Tibial nerve (tissue), 4 donors: ENCODE measurements around the gene ALG12. TPM values are rescaled to one million over a fixed set of nuclear protein-coding genes. Genes with fewer than 3 reads are reported as not detected.

Experiments
- DNase-seq, 2 donors: peaks; one replicate each; pipeline ENCODE4 v3.0.0-alpha.2; 2019; ENCODE audit warnings: low spot score in 2 of 2
- H3K27ac ChIP-seq, 4 donors: fragments of 200-600 bp; sonication (generic) in 3 of 4; one replicate each; pipeline ENCODE4 v1.5.1; 2017 to 2019; ENCODE audit warnings: mild to moderate bottlenecking in 1 of 4
- H3K27me3 ChIP-seq, 2 donors: fragments of 200-600 bp; sonication (generic) in 1 of 2; one replicate each; pipeline versions ENCODE4 v1.5.1 to v1.6.0; 2017 to 2019
- H3K36me3 ChIP-seq, 3 donors: fragments of 200-600 bp; sonication (generic); one replicate each; pipeline ENCODE4 v1.5.1; 2018 to 2019
- H3K4me1 ChIP-seq, 4 donors: fragments of 200-600 bp; sonication (generic) in 3 of 4; one replicate each; pipeline ENCODE4 v1.5.1; 2017 to 2019
- H3K4me3 ChIP-seq, 4 donors: fragments of 200-600 bp; sonication (generic) in 3 of 4; one replicate each; pipeline ENCODE4 v1.5.1; 2017 to 2019; ENCODE audit warnings: mild to moderate bottlenecking in 1 of 4, moderate library complexity in 1 of 4
- H3K9me3 ChIP-seq, 4 donors: fragments of 200-600 bp; sonication (generic) in 3 of 4; one replicate each; pipeline ENCODE4 v1.5.1; 2017 to 2019
- EP300 ChIP-seq, 2 donors: sonication (generic); formaldehyde crosslinking; IDR thresholded peaks; one replicate each; pipeline ENCODE4 v1.6.1; 2017; ENCODE audit warnings: antibody characterized with exemption in 2 of 2, mild to moderate bottlenecking in 1 of 2
- POLR2A ChIP-seq, 2 donors: fragments of 450-650 bp; IDR thresholded peaks; one replicate each; pipeline ENCODE4 v1.6.1; 2017; ENCODE audit warnings: antibody characterized with exemption in 2 of 2, mild to moderate bottlenecking in 2 of 2, moderate library complexity in 2 of 2
- WGBS, 2 donors: methylation state at CpG; one replicate each; pipeline ENCODE4 v1.1.5; 2018; 5-methylcytosine and 5-hydroxymethylcytosine counted together
- total RNA-seq, 4 donors: library from RNA; depleted of rRNA; stranded (reverse); fragments of >200 nt; gene quantifications; one replicate each; pipeline ENCODE4 v1.1.0, GENCODE V29; 2016
- TF ChIP-seq, protein P1 (sequence below), 5 experiments: fragments of 200-600 bp in 3 of 5; fragments of 450-650 bp in 2 of 5; sonication (generic) in 3 of 5; IDR thresholded peaks; one replicate each; pipeline ENCODE4 v1.5.1; 2016 to 2019; ENCODE audit warnings: antibody characterized with exemption in 5 of 5, mild to moderate bottlenecking in 3 of 5, moderate library complexity in 2 of 5

ALG12 gene
- total RNA-seq, 4 donors from 2014 or later, result 9.0 to 17.4 (median 14.5) TPM

DNA sequence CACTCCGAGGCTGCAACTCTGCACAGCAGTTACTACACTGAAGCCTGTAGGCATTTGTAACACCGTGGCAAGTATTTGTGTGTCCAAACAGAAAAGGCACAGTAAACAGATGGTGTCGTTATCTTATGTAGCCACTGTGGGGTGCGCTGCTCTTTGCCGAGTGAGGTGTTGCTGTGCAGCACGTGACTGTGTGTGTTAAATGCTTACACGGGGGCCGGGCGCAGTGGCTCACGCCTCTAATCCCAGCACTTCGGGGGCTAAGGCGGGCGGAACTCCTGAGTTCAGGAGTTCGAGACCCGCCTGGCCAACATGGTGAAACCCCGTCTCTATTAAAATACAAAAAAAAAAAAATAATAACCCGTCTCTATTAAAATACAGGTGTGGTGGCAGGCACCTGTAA, 53.1 kb downstream of the ALG12 start:
- Histone ChIP-seq H3K27ac (no peak overlapping the region), H3K4me1 (no peaks in the 10 kb centered on the region), H3K27me3 (no peaks in the 10 kb centered on the region), H3K9me3 (peaks cover 0 to 49% (median 2%) of the 10 kb centered on the region in 4 donors), H3K4me3 (no peak overlapping the region), H3K36me3 (peaks cover 0 to 53% (median 0%) of the 10 kb centered on the region in 3 donors)
- no peak for TF ChIP-seq EP300 (IDR thresholded peaks at IDR 0.05)
- TF ChIP-seq, protein P1, sequence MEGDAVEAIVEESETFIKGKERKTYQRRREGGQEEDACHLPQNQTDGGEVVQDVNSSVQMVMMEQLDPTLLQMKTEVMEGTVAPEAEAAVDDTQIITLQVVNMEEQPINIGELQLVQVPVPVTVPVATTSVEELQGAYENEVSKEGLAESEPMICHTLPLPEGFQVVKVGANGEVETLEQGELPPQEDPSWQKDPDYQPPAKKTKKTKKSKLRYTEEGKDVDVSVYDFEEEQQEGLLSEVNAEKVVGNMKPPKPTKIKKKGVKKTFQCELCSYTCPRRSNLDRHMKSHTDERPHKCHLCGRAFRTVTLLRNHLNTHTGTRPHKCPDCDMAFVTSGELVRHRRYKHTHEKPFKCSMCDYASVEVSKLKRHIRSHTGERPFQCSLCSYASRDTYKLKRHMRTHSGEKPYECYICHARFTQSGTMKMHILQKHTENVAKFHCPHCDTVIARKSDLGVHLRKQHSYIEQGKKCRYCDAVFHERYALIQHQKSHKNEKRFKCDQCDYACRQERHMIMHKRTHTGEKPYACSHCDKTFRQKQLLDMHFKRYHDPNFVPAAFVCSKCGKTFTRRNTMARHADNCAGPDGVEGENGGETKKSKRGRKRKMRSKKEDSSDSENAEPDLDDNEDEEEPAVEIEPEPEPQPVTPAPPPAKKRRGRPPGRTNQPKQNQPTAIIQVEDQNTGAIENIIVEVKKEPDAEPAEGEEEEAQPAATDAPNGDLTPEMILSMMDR (IDR thresholded peaks at IDR 0.05), result no peak
- no peak for TF ChIP-seq POLR2A (IDR thresholded peaks at IDR 0.05)
- 92 to 94% methylated on average over 17 of the region's 17 CpGs for WGBS, 2 donors
- no peak for DNase-seq

DNA sequence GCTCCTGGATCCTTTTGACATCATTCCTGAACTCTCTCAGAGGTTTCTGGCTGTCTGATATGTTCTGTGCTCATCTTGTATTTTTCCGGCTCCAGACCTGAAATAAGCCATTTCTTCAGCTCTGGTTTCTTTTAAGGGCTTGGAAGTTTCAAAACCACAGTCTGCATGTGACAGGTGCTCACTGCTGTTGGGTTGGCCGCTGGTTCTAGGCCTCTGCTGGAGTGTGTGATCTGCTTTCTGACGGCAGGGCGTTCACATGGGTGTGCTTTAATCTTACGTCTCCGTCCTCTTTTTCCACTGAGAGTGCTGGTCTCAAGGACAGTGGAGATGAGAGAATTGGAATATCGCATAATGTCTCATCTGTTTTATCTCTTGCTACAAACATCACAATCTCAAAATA, 54.3 kb downstream of the ALG12 start:
- H3K4me1 ChIP-seq, result no peaks in the 10 kb centered on the region
- H3K9me3 ChIP-seq, result peaks cover 0 to 37% (median 2%) of the 10 kb centered on the region in 4 donors
- 84 to 94% methylated on average over 6 to 7 of the region's 7 CpGs for WGBS, 2 donors
- TF ChIP-seq EP300 (IDR thresholded peaks at IDR 0.05) (no peak), POLR2A (IDR thresholded peaks at IDR 0.05) (no peak)
- TF ChIP-seq, protein P1 (IDR thresholded peaks at IDR 0.05), result no peak
- H3K36me3 ChIP-seq, result peaks cover 0 to 43% (median 0%) of the 10 kb centered on the region in 3 donors
- no peak for DNase-seq
- no peak overlapping the region for H3K27ac ChIP-seq
- H3K27me3 ChIP-seq, result no peaks in the 10 kb centered on the region
- H3K4me3 ChIP-seq, result no peak overlapping the region

- 94 to 95% methylated on average over 5 of the region's 5 CpGs for WGBS, 2 donors
- DNase-seq, result no peak
- Histone ChIP-seq H3K4me3 (no peak overlapping the region), H3K4me1 (no peaks in the 10 kb centered on the region), H3K36me3 (peaks cover 0 to 34% (median 0%) of the 10 kb centered on the region in 3 donors), H3K9me3 (peaks cover 0 to 27% (median 2%) of the 10 kb centered on the region in 4 donors), H3K27ac (no peak overlapping the region), H3K27me3 (no peaks in the 10 kb centered on the region)
- TF ChIP-seq EP300 (IDR thresholded peaks at IDR 0.05), result no peak
- TF ChIP-seq, protein P1 (IDR thresholded peaks at IDR 0.05), result no peak
- no peak for TF ChIP-seq POLR2A (IDR thresholded peaks at IDR 0.05)
These were observed 55.8 kb downstream of the ALG12 start for GRCh38 chr22:49862496-49862776.

DNA sequence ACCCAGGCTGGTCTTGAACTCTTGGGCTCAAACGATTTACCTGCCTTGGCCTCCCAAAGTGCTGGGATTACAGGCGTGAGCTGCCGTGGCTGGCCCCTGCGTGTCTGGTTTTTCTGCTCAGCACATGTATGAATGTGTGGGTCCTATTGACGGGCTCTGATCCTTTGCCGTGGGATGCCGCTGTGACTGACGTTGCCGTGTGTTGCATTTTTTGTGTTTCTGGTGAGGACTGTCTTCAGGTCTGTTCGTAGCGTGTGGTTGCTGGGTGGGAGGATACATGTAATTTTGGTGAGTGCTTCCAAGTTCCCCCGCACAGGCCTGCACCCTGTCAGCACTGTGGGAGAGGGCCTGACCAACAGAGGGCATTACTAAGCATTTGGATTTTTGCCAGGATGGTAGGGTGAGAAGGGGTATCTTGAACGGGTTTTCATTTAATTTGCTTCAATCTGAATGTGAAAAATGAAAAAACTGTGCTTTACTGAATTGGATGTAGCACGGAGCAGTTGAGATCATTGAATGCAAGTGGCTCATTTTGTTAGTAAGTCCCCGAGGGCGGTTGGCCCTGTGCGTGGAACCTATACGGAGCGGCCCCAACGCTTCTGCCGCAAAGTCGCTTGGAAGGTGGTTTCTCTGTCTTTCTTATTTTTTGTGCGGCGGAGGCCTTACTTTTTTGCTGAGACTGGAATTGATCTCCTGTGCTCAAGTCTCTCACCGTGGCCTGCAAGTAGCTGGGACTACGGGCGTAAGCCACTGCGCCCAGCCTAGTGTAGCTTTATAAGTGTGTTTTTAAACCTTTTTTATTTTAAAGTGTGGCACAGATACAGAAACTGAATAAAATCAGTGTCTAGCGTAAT, 56.4 kb downstream of the ALG12 start:
- no peaks in the 10 kb centered on the region for H3K4me1 ChIP-seq
- no peak for TF ChIP-seq EP300 (IDR thresholded peaks at IDR 0.05)
- no peak for TF ChIP-seq POLR2A (IDR thresholded peaks at IDR 0.05)
- TF ChIP-seq, protein P1 (IDR thresholded peaks at IDR 0.05), result no peak
- H3K36me3 ChIP-seq, result peaks cover 0 to 28% (median 0%) of the 10 kb centered on the region in 3 donors
- WGBS, 2 donors, result 89 to 90% methylated on average over 29 of the region's 29 CpGs
- H3K4me3 ChIP-seq, result no peak overlapping the region
- H3K27me3 ChIP-seq, result no peaks in the 10 kb centered on the region
- DNase-seq, result no peak
- H3K9me3 ChIP-seq, result peaks cover 0 to 21% (median 2%) of the 10 kb centered on the region in 4 donors
- H3K27ac ChIP-seq, result no peak overlapping the region

DNA sequence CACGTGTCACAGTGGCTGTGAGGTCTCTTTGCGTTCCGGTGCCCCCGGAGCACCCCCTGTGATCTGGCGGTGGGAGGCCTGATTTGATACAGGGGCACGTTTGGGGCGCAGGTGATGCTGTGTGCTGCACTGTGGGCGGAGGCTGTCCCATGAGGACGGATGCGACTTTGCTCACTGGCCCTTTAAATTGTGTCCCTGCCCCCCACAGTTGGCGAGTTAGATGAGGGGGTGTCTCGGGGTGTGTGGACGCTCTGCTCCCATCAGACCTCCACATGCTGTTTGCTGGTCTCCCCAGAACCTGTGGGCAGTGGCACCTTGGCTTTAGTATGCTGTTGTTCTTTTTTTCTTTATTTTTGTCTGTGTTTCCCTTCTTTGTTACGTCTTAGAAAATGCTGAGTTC, 59.4 kb downstream of the ALG12 start:
- H3K4me1 ChIP-seq, result peaks cover 0 to 20% (median 11%) of the 10 kb centered on the region in 4 donors
- H3K27me3 ChIP-seq, result no peaks in the 10 kb centered on the region
- TF ChIP-seq, protein P1 (IDR thresholded peaks at IDR 0.05), result no peak
- TF ChIP-seq EP300 (IDR thresholded peaks at IDR 0.05), result no peak
- TF ChIP-seq POLR2A (IDR thresholded peaks at IDR 0.05), result no peak
- H3K4me3 ChIP-seq, result no peak overlapping the region
- DNase-seq, result no peak
- WGBS, 2 donors, result 79 to 81% methylated on average over 14 of the region's 14 CpGs
- peaks cover 0 to 8% (median 0%) of the 10 kb centered on the region in 3 donors for H3K36me3 ChIP-seq
- H3K27ac ChIP-seq, result no peak overlapping the region
- no peaks in the 10 kb centered on the region for H3K9me3 ChIP-seq
